HG03139 (cell line): Measurements from ENCODE around the gene FOXA3.

ENCODE experiments used
- ATAC-seq: cut with Tn5 transposase; IDR thresholded peaks from one replicate; pipeline ENCODE4 v1.9.1; 2021; ENCODE audit not compliant: unreplicated experiment

The FOXA3 gene

DNA sequence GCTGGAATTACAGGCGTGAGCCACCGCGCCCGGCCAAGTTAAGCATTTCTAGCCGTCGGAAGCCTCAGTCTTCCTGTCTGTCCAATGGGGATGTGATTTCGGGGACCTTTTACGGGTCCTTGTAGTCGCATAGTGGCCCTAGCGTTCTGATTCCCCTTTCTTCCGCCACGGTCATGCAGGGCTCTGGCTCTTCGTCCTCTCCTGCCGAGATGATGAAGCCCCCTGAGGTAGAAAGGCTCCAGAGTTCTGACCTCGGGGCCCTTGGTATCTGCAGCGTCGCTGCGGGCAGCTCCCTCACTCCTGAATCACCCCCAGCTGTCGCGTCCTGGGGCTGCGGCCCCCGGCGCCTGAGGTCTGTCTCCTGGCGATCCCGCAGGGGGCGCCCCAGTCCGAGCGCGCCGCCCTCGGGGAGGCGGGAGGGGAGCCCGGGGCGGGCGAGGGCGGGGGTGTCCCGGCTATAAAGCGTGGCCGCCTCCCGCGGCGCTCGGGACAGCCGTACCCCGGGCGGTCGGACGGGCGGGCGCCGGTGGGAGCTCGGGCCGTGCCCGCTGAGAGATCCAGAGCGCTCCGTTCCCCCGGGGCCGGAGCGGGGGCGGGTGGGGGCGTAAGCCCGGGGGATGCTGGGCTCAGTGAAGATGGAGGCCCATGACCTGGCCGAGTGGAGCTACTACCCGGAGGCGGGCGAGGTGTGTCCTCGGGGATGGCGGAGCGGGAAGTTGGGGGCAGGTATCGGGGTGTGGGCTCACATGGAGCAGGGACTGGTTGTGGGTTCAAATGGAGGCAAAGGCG is at the start of gene FOXA3:
FOXA3 (plus strand) TSS at position 487 of the 789 bp plus-strand sequence; CDS start at position 618, 131 bp downstream.
- ATAC-seq: no peak

- no peak for ATAC-seq
Observed at GRCh38 chr19:45814851-45815480, 49.2 kb upstream of the FOXA3 start, which contains the start of gene RSPH6A. TSS of gene RSPH6A (minus strand) at chr19:45815308. CDS start at chr19:45815176, 132 bp downstream.

DNA sequence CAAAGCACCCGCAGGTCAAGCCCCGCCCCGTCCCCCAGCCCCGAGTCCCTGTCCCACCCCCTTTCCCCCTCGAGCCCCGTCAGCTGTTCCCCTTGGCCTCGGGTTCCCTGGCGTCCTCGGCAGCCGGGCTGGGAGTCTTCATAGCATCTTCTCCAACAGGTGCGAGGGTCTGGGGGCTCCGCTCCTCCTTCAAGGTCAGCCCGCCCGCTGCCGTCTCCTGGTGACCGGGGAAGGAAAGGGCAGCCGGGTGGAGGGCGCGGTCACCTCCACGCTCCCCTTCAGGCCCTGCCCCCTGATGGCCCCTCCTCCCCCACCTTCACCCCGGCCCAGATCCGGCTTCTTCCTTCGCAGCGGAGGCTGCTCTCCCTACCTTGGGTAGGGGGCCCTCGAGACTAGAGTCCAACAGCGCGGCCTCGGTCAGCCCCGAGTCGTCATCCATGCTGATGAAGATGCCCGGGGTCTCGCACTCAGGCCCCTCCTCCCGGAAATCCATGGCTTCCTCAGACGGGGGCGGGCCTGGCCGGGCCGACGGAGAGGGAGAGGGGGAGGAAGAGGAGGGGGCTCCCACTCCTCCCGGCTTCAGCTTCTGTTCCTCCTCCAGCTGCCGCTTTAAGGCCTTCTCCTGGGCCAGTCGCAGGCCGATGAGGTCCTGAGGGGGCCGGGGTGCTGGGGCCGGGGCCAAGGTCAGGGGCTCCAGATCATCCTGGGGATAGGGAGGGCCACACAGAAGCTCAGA is 48.5 kb upstream of the FOXA3 start:
- ATAC-seq: no peak

GRCh38 chr19:45816236-45817009 is 47.7 kb upstream of the FOXA3 start:
- no peak for ATAC-seq

DNA sequence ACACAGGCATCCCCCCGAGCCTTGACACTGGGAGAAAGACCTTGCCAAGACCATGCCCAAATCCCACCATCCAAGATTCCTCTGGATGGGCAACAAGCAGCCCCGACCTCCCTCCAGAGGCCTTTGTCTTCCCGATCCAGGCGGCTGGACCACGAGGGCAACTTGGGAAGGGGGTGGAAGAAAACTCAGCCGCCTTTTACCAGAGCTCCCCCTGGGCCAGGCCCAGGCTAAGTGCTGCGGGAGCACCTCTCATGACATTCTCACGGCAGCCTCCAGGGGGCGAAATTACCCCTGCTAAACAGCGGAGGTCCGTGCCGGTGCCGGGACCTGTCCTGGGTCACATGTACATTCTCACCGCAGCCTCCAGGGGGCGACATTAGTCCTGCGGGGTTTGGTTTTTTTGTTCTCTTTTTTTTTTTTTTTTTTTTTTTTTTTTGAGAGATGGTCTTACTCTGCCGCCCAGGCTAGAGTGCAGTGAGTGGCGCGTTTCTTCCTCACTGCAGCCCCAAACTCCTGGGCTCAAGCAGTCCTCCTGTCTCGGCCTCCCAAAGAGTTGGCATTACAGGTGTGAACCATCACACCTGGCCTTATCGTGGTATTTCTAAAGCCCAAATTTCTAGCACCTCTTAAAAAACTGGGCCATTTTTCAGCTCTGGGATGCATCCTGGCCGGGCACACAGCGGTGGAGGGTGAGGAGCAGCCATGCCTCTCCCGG is 47.0 kb upstream of the FOXA3 start:
- ATAC-seq: peak; percentile 73

DNA sequence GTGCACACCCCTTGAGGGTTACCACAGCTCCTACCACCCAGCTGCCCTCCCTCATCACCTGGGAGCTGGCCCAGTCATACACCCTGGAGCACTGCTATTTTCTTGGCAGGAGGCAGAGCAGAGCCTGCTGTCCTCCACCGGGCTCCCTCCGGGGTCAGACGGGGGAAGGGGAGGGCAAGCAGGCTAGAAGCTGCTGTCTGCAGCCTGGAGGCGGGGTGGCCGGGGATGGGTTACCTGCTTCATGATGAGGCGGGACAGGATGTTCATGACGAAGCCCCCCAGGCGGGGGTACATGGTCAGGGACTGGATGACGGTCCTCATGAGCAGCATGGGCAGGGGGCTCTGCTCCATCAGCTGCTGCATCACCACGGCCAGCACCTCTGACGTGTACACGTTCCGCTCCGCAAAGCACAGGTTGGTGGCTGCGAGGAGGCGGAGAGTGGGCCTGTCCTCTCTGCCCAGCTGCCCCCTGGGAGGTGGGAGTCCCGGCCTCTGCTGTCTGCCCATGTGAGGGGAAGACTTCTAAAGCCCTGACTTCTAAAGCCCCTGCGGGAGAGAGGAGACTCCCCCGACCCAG is 46.3 kb upstream of the FOXA3 start:
- no peak for ATAC-seq

GRCh38 chr19:45819769-45820168 is 44.4 kb upstream of the FOXA3 start:
- ATAC-seq: no peak

DNA sequence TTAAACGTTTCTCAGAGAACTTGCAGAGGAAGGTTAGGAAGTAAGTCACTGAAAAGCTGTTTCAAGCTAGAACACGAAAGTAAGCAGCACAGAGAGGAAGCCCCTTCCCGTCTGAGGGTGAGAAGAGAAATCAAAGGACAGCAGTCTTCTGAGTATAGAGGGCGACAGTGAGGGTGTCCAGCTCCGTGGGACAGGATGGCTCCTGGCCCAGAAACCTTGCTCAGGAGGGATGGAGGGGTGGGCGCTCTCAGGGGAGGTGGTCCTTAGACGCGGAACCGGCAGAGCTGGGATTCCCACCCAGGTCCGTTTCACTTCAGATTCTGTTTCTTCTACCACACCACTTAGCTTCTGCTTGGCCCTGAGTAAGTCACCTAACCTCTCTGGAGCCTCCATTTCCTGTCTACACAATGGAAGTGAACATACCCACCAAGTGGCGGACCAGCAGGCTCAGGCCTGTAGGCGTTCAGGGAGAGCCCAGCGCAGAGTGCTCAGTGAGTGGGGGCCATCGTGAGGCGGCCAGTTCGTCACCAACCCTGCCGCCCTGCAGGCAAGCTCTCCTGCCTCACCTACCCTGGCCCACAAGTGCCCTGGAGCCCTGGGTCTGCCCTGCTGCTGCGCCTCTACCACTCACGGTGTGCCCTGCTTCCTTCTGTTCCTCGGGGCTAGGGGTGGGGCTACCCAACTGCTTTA is 43.6 kb upstream of the FOXA3 start:
- ATAC-seq: no peak

- no peak for ATAC-seq
Observed at GRCh38 chr19:45821103-45821521, 43.0 kb upstream of the FOXA3 start.

- no peak for ATAC-seq
Observed at GRCh38 chr19:45821570-45821969, 42.6 kb upstream of the FOXA3 start.

GRCh38 chr19:45822716-45823115 is 41.4 kb upstream of the FOXA3 start:
- no peak for ATAC-seq

GRCh38 chr19:45823182-45823581 is 40.9 kb upstream of the FOXA3 start:
- ATAC-seq: no peak

GRCh38 chr19:45824041-45824471 is 40.1 kb upstream of the FOXA3 start:
- no peak for ATAC-seq

DNA sequence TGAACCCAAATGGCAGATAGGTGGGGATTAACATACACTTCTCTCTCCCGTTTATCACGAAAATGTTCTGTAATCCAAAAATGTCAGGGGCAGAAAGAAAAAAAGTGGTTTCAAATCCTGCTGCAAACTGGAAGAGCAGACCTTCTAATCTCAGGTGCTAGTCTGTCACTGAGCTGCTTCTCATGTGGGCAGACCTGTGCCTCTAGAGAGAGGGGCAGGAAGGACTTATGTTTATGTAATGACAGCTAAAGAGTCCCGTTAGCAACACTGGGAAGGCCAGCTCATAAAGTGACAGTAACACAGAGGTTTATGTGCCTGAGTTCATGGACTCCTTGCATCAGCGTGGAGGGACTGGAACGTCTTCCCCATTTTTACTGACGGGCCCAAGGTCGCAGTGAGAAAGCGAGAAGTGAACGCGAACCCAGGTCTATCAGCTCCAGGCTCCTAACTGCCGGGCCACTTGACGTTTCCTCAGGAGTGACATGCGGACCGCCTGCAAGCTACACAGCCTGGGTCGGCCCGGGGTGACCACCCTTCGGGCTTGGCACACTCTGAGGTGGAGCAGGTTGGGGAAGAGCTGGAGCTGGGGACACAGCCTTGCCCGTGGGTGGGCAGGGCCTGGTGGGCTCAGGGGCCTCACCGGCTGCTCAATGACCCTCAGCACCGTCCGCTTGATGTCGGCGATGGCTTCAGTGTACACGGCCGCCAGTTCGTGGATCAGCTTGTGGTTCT is 39.4 kb upstream of the FOXA3 start:
- ATAC-seq: no peak

DNA sequence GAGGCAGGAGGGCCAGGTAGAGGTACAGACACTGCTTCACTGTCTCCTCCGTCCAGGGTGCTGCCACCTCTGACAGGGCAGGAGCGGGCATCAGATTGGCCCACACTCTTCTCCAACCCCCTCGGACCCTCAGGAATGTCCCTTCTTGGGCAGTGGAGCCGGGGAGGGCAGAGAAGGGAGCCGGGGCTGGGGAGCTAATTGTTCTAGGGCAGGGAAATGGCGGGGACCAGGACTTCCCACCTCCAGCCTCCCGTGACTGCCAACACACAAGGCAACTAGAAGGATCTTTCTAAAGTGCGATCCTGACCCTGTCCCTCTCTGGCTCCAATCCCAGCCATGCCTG is 38.9 kb upstream of the FOXA3 start:
- ATAC-seq: no peak

- no peak for ATAC-seq
Observed at GRCh38 chr19:45825917-45826893, 37.9 kb upstream of the FOXA3 start.

DNA sequence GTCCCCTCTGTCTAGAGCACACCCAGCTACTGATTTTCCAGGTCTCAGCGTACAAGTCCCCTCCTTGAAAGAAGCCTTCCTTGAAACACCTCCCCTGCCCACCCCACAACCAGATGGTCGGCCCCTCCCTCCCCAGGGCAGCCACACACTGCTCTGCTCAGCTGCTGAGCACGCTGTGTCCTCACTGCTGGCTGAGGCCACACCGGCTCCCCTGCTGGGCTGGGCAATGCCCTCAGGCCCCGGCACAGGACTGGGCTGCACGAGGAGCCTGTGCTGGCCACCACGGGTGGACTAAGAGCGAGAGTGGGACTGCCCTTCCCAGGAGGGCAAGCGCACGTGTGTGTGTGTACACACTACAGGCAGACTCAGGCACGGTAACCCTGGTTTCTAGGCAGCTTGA is 37.2 kb upstream of the FOXA3 start:
- no peak for ATAC-seq
